ENCODE results near the gene TLE1. TPM values are rescaled to one million over a fixed set of nuclear protein-coding genes. Genes with fewer than 3 reads are reported as not detected.
A peak's percentile ranks its signal among the peaks of the same experiment; 100 is the strongest.
"Not testable (repeated sequence)": the region's sequence is repeated elsewhere in the genome, so short reads cannot be mapped to it uniquely, and the experiment has no call there.

The TLE1 gene
- total and polyA plus RNA-seq, 2 donors (not counting 1 experiment from before 2014, with no cell fraction given), result 33.5 to 80.3 TPM

DNA sequence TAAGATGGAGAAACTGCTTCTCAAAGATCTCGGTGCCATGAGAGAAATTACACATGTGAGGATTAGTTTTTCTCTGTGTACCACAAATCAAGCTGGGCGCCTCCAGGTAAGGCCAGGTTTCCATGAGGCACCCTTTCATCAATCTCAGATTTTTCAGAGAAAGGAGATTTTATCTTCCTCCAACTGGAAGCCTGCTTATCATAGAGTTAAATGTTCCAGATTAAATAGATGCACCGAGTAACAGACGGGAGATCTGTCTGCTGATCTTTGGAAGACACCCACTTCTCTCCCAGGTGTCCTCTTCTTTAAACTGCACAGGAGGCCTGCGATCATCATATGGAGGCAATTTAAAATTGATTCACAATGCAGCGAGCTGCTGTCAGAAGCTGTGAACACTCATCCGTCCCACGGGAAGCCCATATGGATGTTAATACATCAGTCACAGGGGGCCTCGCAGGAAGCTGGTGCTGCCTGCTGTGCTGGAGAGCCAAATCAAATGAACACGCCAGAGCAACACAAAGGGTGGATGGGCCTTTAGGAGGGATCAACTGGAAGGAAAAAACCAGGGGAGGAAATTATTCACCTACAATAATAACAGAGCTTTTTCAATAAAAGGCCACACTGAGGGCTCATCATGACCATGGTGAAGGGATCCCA lies 93.3 kb downstream of the TLE1 start:
- DNase-seq, result no peak
- WGBS (ENCODE audit: insufficient coverage), result 45% methylated on average over 6 of the region's 10 CpGs
- ATAC-seq (ENCODE audit: low read depth), result no peak
- H3K27me3 Mint-ChIP-seq, result no peaks in the 10 kb centered on the region
- intact Hi-C loops (cut with micrococcal nuclease), result loop anchor here (2.0 to 10.0 kb wide), 2 partner anchors 59 to 91 kb away; no protein-coding TSS in a partner anchor
- Histone ChIP-seq H3K79me2 (ENCODE audit: control insufficient read depth, insufficient read depth, low read length) (peaks cover 3% of the 10 kb centered on the region), H3K27ac (ENCODE audit: low read length in 2 of 2) (no peak overlapping the region), H3K9me3 (ENCODE audit: control extremely low read depth in 1 of 3, control insufficient read depth in 2 of 3, insufficient read depth in 1 of 3, low read length in 2 of 3) (no peaks in the 10 kb centered on the region), H3K4me3 (ENCODE audit: control extremely low read depth in 1 of 5, extremely low read depth in 1 of 5, insufficient read depth in 1 of 5, low read depth in 2 of 5, low read length in 4 of 5) (no peak overlapping the region), H3K36me3 (replicated peaks in 1 of 2; ENCODE audit: control extremely low read depth in 1 of 2, control insufficient read depth in 1 of 2, extremely low read depth in 1 of 2, insufficient read depth in 2 of 2, low read length in 1 of 2) (peaks cover 0 to 14% of the 10 kb centered on the region in 2 experiments), H3K4me1 (ENCODE audit: control insufficient read depth in 2 of 2, insufficient read depth in 2 of 2, low read length in 2 of 2) (peaks cover 65 to 68% of the 10 kb centered on the region in 2 donors), H4K20me1 (ENCODE audit: control insufficient read depth, insufficient read depth, low read length, poor library complexity, severe bottlenecking) (peaks cover 14% of the 10 kb centered on the region), H3K9ac (ENCODE audit: low read length) (no peak overlapping the region), H3K27me3 (replicated peaks in 1 of 4; ENCODE audit: control extremely low read depth in 1 of 4, control insufficient read depth in 3 of 4, insufficient read depth in 4 of 4, low read length in 3 of 4) (no peaks in the 10 kb centered on the region), H2AFZ (ENCODE audit: insufficient read depth, low read depth, low read length, poor library complexity, severe bottlenecking) (no peak overlapping the region), H3K4me2 (replicated peaks; ENCODE audit: low read depth, low read length, poor library complexity, severe bottlenecking) (peak overlapping the region; percentile 56)
- ChIA-PET CTCF (interaction anchor here (0.7 kb wide), 1 partner anchor 15 kb away, joined by 3 read pairs; no protein-coding TSS in a partner anchor), POLR2A (no interaction called here)
- TF ChIP-seq EZH2 (IDR thresholded peaks at IDR 0.05; ENCODE audit: borderline replicate concordance, insufficient read depth, low read depth, low read length, poor library complexity, severe bottlenecking) (no peak), CTCF (IDR thresholded peaks at IDR 0.05) (no peak)
- H3K27ac Mint-ChIP-seq, result peak overlapping the region; percentile 38
- peaks cover 71% of the 10 kb centered on the region for H3K4me1 Mint-ChIP-seq
- H3K9me3 Mint-ChIP-seq (ENCODE audit: insufficient read depth), result peaks cover 2% of the 10 kb centered on the region
- peak overlapping the region; percentile 71 for H3K4me3 Mint-ChIP-seq

GRCh38 chr9:81595293-81595692 lies 94.1 kb downstream of the TLE1 start:
- intact Hi-C loops (cut with micrococcal nuclease), result loop anchor here (10.0 kb wide), 1 partner anchor 60 kb away; no protein-coding TSS in a partner anchor
- H3K4me3 Mint-ChIP-seq; H3K27ac ChIP-seq (ENCODE audit: low read length in 2 of 2); H3K9me3 Mint-ChIP-seq (ENCODE audit: insufficient read depth); H2AFZ ChIP-seq (ENCODE audit: insufficient read depth, low read depth, low read length, poor library complexity, severe bottlenecking); DNase-seq; H3K4me3 ChIP-seq (ENCODE audit: control extremely low read depth in 1 of 5, extremely low read depth in 1 of 5, insufficient read depth in 1 of 5, low read depth in 2 of 5, low read length in 4 of 5); H3K9me3 ChIP-seq (ENCODE audit: control extremely low read depth in 1 of 3, control insufficient read depth in 2 of 3, insufficient read depth in 1 of 3, low read length in 2 of 3); ATAC-seq (ENCODE audit: low read depth); POLR2A ChIA-PET; H3K27me3 Mint-ChIP-seq; H3K79me2 ChIP-seq (ENCODE audit: control insufficient read depth, insufficient read depth, low read length); H3K27ac Mint-ChIP-seq; H3K27me3 ChIP-seq (replicated peaks in 1 of 4; ENCODE audit: control extremely low read depth in 1 of 4, control insufficient read depth in 3 of 4, insufficient read depth in 4 of 4, low read length in 3 of 4); H3K4me2 ChIP-seq (replicated peaks; ENCODE audit: low read depth, low read length, poor library complexity, severe bottlenecking); H3K9ac ChIP-seq (ENCODE audit: low read length): not testable (repeated sequence)
- H3K4me1 Mint-ChIP-seq, result peaks cover 71% of the 10 kb centered on the region
- H3K36me3 ChIP-seq (replicated peaks in 1 of 2; ENCODE audit: control extremely low read depth in 1 of 2, control insufficient read depth in 1 of 2, extremely low read depth in 1 of 2, insufficient read depth in 2 of 2, low read length in 1 of 2), result peaks cover 0 to 15% of the 10 kb centered on the region in 2 experiments
- CTCF ChIA-PET, result interaction anchor here (1.3 kb wide), 1 partner anchor 91 kb away, joined by 7 read pairs; no protein-coding TSS in a partner anchor
- peaks cover 14% of the 10 kb centered on the region for H4K20me1 ChIP-seq (ENCODE audit: control insufficient read depth, insufficient read depth, low read length, poor library complexity, severe bottlenecking)
- peaks cover 65 to 68% of the 10 kb centered on the region in 2 donors for H3K4me1 ChIP-seq (ENCODE audit: control insufficient read depth in 2 of 2, insufficient read depth in 2 of 2, low read length in 2 of 2)
- 100% methylated on average over 1 of the region's 10 CpGs for WGBS (ENCODE audit: insufficient coverage)
